NCI-H1930 (cell line): Measurements from ENCODE around the gene ZBTB39.
"Not testable (repeated sequence)": the region's sequence is repeated elsewhere in the genome, so short reads cannot be mapped to it uniquely, and the experiment has no call there.

ENCODE experiments used
- DNase-seq, 2 experiments: peaks; one replicate each; lab custom pipeline; 2025; lab: John Stamatoyannopoulos, UW

ZBTB39 gene

DNA sequence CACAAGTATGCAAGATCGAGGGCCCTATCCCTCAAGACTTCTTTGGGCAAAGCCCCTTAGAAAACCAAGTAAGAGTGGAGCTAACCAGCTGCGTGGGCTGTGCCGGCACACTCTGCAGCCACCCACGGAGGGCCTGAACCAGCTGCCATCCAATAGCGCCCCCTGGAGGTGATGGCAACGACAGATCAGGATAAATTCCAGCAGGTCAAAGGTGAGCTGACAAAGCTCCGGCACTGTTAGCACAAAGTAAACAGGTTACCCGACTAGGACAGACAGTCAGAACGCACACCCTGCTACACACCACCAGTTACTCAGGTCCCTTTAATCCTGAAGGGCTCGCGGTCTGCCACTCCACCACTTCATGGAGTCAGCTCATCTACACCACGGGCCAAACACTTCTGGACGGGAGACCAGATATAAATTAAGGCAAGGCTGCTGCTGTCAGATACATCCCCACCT lies 4.9 kb downstream of the ZBTB39 start:
- DNase-seq, result peak in 1 of 2 experiments; percentile 54

DNA sequence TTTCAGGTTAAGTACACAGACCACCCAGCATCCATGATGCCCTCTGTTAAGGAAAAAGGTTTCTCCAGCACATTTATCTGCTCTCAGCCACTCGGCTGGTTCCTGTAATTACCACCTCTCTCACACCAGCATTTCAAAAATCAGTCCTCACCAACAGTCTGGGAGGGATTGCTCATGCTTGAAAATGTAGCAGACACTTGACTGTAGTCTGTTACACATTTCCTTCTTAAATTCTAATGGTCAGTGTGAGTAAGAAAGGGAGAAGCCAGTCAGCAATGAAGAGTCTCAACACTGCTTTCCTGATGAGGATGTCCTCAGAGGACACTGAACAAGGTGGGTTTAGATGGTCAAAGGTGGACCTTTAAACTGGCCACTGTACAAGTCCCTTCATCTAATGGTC lies 6.0 kb downstream of the ZBTB39 start:
- DNase-seq, result no peak

DNA sequence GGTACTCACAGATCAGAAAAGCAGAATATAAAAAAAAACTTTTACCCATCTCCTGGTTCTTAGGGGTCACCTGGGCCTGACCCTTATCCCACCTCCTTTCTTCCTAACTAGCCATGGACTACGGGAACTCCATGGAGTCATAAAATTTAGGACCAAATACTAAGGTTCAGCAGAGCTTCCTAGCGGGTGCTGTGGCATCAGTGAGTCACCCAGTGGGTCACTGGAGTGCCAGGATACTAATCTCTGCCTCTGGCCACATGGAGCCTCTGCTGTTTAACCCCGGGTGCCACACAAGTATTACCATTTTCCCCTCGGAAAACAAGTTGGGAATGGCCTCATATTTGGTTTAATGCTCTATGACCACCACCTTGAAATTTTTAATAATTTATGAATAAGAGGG lies 6.9 kb downstream of the ZBTB39 start:
- DNase-seq, result no peak

DNA sequence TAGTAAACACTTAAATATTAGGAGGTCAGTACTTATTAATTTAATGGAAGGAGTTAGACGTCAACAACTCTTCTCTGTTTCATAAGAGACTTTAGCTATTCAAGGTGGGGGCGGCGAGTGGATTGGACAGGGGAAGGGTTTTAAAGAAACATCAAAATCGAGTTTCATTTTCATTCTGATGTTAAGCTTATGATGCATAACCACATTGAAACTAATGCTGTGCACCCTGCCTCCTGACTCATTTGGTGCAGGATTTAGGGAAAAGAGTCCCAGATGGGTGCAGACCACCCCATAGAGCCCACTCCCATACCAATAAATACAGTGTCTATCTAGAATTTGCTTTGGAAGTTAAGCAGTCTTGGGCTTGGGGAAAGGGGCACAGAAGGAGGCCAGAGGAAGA lies 7.4 kb downstream of the ZBTB39 start:
- no peak for DNase-seq

DNA sequence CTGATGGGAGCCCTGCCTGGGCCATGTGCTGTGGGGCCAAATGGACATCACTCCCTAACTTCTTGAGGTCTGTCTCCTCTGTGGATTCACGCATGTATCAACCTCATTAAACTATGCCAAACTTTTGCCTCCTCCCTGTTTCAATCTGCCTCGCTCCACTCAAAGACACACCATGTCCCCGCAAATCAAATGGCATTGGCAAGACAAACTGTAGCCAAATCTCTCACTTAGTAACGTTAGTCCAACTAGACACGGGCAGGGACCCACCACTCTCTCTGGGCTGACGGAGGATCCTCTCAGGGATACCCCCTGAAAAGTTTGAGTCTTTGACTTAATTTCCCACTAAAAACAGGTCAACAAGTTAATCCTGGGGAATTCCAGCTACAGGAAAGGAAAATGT lies 8.0 kb downstream of the ZBTB39 start:
- DNase-seq, result no peak

DNA sequence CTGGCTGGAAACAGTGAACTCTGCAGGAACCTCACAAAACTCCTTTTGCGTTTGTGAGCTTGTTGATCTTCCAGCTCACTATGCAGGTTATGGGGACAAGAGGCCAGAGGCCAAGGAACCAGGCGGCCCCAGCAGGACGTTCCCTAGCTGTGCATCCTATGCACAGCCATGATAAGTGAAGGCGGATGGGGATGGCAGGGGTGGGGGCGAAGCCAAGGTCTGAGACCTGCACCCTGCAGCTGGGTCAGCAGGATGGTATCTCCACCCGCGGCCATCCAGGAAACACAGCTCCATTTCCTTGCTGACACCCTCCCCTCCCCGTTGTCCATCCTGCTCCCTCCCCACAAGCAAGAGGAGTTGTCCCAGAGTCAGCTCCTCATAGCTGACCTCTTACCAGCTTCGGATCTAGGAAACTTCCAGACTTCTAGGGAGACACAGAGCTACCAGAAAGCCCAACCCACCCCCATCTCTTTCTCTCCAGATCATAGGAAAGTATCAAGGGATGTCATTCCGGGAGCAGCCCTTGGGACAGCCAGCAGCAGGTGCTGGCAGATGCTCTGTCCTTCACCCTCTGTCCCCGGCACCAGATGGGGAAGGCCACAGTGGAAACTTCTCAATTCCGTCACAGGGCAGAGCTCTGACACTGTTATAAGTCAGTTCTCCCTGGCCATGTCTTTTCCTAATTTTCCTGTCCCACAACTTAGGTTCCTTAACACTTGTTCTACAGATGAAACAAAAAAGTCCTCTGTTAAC lies 9.4 kb downstream of the ZBTB39 start:
- no peak for DNase-seq

DNA sequence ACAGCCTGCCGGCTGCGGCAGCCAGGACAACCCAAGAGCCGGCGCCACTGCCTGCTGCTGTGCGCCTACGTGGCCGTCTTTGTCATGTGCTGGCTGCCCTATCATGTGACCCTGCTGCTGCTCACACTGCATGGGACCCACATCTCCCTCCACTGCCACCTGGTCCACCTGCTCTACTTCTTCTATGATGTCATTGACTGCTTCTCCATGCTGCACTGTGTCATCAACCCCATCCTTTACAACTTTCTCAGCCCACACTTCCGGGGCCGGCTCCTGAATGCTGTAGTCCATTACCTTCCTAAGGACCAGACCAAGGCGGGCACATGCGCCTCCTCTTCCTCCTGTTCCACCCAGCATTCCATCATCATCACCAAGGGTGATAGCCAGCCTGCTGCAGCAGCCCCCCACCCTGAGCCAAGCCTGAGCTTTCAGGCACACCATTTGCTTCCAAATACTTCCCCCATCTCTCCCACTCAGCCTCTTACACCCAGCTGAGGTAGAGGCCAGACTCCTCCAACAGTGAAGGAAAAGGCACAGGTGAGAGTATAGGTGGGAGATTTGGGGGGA lies 10.3 kb downstream of the ZBTB39 start:
- no peak for DNase-seq

DNA sequence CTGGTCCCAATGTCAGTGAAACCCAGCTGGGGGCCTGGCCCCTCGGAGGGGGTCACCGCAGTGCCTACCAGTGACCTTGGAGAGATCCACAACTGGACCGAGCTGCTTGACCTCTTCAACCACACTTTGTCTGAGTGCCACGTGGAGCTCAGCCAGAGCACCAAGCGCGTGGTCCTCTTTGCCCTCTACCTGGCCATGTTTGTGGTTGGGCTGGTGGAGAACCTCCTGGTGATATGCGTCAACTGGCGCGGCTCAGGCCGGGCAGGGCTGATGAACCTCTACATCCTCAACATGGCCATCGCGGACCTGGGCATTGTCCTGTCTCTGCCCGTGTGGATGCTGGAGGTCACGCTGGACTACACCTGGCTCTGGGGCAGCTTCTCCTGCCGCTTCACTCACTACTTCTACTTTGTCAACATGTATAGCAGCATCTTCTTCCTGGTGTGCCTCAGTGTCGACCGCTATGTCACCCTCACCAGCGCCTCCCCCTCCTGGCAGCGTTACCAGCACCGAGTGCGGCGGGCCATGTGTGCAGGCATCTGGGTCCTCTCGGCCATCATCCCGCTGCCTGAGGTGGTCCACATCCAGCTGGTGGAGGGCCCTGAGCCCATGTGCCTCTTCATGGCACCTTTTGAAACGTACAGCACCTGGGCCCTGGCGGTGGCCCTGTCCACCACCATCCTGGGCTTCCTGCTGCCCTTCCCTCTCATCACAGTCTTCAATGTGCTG lies 11.0 kb downstream of the ZBTB39 start:
- no peak for DNase-seq

DNA sequence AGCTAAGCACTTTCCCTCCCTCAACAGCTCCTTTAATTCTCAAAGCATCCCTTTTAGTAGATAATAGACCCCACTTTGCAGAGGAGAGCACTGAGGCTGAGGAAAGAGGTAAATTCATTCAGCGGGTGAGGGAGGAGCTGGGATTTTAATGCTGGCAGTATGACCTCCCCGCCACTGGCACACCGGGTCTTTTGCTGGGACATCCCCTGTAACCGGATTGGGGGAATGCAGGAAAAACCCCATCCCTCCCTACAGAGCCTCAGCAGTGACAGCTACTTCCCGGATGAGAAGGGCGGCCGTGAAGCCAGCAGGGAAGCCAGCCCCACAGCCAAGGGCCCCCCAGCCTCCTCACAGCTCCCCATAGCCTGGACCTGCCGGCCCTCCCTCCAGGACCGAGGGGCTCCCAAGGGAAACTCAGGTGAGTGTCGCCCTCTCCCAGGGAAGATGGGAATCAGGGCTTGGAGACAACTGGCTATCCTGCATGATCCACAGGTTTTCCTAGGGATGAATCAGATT lies 12.1 kb downstream of the ZBTB39 start:
- no peak for DNase-seq

DNA sequence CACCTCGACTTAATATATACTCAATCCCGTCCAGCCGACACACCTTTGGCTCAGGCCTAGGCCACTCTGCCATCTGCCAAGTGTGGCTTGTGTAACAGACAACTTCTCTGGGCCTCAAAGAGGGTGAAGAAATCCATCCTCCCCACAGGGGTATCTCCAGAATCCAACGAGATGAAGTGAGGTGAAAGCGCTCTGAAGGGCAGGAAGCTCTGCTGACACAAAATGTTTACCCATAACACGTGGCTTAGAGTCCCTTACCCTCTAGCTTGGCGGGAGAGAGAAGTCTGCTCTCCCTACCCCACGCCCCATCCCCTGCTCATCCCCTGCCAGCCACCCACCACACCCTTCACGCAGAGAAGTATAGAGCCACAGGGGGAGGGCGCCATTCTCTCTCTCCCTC lies 13.0 kb downstream of the ZBTB39 start:
- DNase-seq, result no peak

DNA sequence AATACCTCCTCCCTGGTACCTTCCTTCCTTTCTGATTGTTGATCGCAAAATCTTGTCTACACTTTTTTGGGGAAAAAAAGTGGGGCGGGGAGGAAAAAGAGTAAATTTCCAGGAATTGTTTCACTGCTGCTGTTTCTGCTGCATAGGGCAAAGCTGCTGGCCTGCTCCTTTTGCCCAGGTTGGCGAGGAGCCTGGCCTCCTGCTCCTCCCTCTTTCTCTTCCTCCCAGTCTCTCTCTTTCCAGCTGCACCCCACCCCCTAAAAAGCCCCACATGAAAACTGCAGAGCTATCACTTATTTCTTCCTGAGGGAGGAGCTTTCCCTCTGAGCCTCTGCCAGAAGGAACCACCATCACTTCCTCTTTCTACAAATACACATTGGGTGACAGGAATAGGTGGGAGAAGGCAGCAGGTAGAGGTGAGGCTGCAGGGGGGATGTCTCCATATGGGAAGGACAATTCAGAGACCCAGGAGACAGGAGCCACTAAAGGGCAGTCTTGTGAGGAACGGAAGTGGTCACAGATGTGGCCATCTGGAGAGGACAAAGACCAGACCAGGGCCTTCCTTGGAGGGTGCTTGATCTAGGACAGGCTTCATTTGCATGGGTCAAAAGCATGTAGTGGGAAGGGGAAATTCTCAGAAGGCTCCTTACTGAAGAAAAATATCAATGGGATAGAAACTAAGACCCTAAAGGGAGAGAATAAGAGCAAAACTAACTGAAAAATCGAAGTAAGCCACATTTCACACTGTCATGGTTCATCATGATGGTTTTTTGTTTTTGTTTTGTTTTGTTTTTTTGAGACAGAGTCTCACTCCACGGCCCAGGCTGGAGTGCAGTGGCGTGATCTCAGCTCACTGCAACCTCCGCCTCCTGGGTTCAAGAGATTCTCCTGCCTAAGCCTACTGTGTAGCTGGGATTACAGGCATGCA lies 14.8 kb downstream of the ZBTB39 start:
- DNase-seq, result no peak

DNA sequence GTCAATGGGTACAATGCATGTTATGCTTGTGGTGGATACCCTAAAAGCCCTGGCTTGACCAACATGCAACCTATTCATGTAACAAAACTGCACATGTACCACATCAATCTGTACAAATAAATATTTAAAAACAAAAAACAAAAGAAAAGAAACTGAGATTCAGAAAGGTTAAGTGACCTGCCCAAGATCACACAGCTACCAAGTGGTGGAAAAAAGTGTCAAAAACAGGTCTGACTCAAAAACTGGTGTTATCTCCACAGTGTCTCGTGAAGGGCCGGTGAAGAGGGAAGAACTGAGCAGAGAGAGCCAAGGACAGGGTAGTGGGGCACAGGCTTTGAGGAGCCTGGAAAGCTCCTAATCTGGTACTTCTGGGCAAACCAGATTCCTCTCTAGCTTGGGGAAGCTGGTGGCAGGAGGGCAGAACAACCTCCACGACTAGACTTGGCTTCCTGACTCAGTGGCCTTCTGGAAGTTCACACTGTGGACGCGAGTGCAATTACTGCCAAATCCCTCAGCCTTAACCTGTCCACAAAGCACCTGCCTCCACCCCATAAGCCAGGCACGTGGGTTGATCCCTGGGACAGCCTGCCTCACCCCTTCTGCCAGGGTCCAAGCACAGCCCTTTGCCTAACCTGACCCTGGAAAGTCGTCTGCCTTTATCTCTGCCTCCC lies 15.6 kb downstream of the ZBTB39 start:
- no peak for DNase-seq

DNA sequence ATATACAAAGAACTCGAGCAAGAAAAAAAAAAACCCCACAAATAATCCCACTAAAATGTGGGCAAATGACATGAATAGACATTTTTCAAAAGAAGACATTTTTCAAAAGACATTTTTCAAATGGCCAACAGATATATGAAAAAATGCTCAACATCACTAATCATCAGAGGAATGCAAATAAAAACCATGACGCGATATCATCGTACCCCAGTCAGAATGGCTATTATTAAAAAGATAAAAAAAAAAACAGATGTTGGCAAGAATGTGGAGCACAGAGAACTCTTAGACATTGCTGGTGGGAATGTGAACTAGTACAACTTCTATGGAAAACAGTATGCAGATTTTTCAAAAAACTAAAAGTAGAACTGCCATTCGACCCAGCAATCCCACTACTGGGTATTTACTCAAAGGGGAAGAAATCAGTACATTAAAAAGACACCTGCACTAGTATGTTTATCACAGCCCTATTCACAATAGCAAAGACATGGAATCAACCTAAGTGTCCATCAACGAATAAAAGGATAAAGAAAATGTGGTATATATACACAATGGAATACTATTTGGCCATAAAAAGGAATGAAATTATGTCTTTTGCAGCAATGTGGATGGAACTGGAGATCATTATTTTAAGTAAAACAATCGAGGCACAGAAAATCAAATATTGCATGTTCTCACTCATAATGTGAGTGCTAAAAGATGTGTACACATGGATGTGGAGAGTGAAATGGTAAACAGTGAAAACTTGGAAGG lies 16.3 kb downstream of the ZBTB39 start:
- DNase-seq, result no peak

DNA sequence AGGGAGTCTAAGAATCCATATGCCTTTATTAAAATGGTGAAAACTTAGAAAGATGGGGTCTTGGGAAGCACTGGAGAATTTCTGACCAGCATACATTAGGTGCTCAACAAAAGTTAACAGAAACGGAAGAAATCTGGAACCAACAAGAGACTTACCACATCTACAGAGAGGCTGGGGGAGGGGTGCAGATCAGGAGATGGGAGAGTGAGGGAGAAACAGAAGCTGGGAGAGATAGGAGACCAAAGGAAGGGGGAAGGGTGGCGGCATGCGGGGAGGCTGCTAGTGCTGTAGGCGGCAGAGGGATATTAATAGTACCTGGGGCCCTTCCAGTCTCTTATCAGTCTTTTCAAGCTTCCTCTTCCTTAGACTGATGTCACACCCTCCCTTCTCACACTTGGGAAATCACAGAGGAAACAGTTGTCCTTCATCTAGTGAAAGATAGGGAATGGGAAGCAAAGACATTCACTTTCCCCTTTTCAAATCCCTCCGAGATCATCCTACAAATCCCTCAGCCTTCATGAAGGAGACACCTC lies 18.1 kb downstream of the ZBTB39 start:
- no peak for DNase-seq

DNA sequence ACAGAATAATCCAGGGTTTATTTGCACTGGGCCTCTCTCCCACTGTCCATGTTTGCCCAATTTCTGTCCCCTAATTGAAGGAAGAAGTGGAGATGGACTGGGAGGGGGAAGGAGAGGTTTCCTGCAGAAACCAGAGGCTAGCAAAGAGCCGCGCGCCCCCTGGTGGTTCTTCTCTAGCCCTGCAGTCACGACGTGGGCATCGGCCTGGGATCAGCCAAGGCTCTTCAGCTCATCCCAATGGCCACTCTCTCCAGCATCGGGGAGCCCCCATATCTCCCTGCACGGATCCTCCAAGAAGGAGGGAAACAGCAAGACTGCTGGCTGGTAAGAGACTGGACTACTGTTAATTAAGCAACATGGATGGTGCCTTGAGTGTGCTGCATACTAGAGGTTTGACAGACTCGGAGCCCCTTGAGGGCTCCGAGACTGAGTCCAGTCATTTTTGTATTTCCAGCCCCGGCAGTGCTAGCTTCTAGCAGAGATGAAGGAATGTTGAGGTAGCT lies 18.7 kb downstream of the ZBTB39 start:
- peak in 1 of 2 experiments; percentile 67 for DNase-seq

DNA sequence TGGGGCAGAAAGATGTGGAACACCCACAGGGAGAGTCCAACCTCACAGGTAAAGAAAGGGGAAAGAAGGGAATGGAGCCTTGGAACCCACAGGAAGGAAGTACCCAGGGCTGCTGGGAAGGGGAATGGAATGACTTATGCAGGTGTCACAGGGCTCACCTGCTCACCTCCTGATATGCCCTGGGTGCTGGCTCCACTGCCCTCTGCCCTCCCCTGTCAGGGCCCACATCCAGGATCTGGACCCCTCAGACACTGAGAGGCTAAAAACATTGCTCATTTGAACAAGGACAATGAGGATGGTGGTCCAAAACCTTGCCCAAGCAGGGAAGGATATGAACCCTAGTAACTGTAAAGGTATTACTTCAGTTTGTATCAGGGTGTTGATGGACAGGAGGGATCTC lies 19.3 kb downstream of the ZBTB39 start:
- DNase-seq, result no peak

DNA sequence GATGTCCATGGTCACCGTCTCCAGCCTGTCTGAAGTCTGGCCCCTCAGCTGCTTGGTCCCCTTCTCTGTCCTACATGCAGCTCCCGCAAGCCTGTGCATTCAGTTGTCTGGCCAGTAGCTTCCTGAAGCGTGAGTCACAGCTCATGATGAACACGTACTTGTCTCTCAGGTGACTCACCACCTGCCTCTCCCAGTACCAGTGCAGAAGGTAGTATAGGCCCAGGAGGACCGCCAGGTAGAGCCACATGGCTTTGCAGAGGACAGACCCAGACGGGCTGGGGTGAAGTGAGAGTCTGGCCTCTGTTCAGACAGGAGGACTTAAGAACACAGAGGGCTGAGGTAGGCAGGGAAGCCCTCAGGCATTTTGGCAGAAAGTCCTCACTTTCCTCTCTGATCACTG lies 20.6 kb downstream of the ZBTB39 start:
- DNase-seq, result not testable (repeated sequence)

DNA sequence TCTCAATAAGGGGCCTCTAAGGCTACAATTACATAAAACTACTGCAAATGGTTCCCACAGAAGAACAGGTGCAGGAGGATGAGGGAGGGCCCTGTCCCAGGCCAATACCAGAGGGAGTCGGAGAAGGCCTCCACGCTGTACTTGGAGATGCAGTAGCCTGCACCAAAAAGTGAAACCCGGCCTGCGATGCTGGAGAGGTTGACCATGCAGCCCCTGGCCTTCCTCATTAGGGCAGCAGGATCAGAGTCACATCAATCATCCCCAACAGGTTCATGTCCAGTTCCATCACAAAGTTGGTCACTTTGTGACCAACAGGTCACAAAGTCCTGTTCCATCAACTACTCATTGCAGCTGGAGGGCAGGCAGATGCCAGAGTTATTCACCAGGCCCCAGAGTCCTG lies 23.0 kb downstream of the ZBTB39 start:
- no peak for DNase-seq

DNA sequence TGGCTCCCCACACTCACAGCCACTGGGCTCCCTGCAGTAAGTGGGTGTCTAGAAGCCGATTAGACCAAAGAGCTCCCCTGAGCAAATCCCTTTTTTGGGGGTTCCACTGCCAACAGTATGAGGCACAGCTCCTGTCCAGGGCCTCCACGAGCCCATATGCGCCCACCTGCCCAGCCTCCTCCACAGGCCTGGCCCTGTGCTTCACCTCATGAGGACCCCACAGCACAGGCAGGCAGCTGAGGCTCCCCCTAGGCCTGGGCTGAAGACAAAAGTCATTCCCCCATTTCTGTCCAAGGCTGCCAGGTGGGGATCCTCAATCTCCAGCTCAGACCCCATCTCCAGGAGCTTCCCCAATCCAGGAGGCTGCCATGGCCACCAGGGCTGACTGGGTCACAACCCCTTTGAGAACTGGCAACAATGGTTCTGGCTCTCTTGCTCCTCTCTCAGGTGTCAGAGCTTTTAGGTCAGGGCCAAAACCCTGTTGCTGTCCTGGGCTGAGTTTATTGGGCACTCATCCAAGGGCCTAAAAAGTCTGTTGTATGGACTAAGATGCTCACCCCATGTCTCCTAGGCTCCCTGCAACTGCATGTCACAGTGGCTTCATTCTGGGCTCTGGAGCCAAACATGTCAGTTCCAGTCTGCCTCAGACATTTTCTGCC lies 23.6 kb downstream of the ZBTB39 start:
- not testable (repeated sequence) for DNase-seq
